ENCODE data around the gene NCK1. TPM values are rescaled to one million over a fixed set of nuclear protein-coding genes. Genes with fewer than 3 reads are reported as not detected.

NCK1 gene
- total RNA-seq, 4 donors from 2014 or later: 53.1 to 74.0 (median 61.6) TPM

DNA sequence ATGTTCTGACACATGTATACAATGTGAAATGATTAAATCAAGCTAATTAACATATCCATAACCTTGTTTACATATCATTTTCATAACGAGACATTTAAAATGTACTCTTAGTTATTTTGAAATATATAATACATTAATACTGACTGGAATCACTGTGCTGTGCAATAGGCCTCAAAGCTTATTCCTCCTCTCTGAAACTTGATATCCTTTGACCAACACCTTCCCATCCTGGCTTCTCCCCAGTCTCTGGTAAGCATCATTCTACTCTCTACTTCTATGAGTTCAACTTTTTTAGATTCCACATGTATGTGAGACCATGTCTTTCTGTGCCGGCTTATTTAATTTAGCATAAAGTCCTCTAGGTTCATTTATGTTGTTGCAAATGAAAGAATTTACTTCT, 48.7 kb downstream of the NCK1 start:
- no peak for DNase-seq (ENCODE audit: low spot score in 2 of 2)
- intact Hi-C loops (cut with DNase I; ENCODE audit: low total_unique reads): loop anchor here (10.0 kb wide), 1 partner anchor 46 kb away; the partner anchor contains the start of gene NCK1
- no peak for TF ChIP-seq POLR2A (IDR thresholded peaks at IDR 0.05)
- 90% methylated on average over 2 of the region's 2 CpGs for WGBS, 2 donors
- no peak overlapping the region for H3K4me3 ChIP-seq (ENCODE audit: low read depth, poor library complexity, severe bottlenecking)

DNA sequence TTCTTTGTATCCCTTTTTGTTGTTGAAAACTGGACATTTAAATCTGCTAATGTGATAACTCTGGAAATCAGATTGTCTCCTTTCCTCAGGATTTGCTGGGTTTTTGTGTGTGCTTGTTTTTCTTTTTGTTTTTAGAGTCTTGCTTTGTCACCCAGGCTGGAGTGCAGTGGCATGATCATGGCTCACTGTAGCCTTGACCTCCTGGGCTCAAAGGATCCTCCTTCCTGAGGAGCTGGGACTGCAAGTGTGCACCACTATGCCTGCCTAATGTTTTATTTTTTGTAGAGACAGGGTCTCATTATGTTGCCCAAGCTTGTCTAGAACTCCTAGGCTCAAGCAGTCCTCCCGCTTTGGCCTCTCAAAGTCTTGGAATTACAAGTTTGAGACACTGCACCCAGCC, 51.2 kb downstream of the NCK1 start:
- TF ChIP-seq, protein P1, sequence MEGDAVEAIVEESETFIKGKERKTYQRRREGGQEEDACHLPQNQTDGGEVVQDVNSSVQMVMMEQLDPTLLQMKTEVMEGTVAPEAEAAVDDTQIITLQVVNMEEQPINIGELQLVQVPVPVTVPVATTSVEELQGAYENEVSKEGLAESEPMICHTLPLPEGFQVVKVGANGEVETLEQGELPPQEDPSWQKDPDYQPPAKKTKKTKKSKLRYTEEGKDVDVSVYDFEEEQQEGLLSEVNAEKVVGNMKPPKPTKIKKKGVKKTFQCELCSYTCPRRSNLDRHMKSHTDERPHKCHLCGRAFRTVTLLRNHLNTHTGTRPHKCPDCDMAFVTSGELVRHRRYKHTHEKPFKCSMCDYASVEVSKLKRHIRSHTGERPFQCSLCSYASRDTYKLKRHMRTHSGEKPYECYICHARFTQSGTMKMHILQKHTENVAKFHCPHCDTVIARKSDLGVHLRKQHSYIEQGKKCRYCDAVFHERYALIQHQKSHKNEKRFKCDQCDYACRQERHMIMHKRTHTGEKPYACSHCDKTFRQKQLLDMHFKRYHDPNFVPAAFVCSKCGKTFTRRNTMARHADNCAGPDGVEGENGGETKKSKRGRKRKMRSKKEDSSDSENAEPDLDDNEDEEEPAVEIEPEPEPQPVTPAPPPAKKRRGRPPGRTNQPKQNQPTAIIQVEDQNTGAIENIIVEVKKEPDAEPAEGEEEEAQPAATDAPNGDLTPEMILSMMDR (IDR thresholded peaks at IDR 0.05): no peak
- WGBS, 2 donors: 100% methylated on average over 1 of the region's 1 CpG
- intact Hi-C loops (cut with DNase I; ENCODE audit: low total_unique reads): loop anchor here (10.0 kb wide), 1 partner anchor 48 kb away; the partner anchor contains the start of gene NCK1
- no peak overlapping the region for H3K4me3 ChIP-seq (ENCODE audit: low read depth, poor library complexity, severe bottlenecking)
- DNase-seq (ENCODE audit: low spot score in 2 of 2): no peak

DNA sequence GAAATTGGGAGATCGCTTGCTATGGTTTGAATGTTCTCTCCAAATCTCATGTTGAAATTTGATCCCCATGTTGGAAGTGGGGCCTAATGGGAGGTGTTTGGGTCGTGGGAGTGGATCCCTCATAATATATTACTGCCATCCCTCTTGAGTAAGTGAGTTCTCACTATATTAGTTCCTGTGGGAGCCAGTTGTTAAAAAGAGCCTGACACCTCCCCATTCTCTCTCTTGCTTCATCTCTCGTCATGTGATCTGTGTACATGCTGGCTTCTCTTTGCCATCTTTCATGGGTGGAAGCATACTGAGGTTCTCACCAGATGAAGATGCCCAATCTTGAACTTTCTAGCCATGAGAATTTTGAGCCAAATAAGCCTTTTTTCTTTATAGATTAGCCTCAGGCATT, 52.7 kb downstream of the NCK1 start:
- intact Hi-C loops (cut with DNase I; ENCODE audit: low total_unique reads): loop anchor here (10.0 kb wide), 1 partner anchor 50 kb away; the partner anchor contains the start of gene NCK1
- 80 to 86% methylated on average over 3 of the region's 3 CpGs for WGBS, 2 donors
- DNase-seq (ENCODE audit: low spot score in 2 of 2): no peak
- no peak overlapping the region for H3K4me3 ChIP-seq (ENCODE audit: low read depth, poor library complexity, severe bottlenecking)
- TF ChIP-seq POLR2A (IDR thresholded peaks at IDR 0.05): no peak
- TF ChIP-seq, protein P1 (IDR thresholded peaks at IDR 0.05): no peak

DNA sequence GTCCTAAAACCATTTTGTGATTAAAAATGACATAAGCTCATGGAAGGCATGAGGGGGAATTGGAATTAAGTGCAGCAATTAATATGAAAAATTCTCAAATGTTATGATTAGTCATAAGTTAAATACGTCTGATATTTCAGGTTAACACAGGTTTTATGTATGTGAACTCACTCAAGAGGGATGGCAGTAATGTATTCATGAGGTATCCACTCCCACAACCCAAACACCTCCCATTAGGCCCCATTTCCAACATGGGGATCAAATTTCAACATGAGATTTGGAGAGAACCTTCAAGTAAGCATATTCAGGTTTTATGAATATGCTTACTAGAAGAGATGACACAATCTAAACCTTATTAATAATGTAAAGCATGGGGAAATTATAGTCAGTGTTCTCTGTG, 54.2 kb downstream of the NCK1 start:
- H3K4me3 ChIP-seq (ENCODE audit: low read depth, poor library complexity, severe bottlenecking): no peak overlapping the region
- DNase-seq (ENCODE audit: low spot score in 2 of 2): no peak
- TF ChIP-seq, protein P1 (IDR thresholded peaks at IDR 0.05): no peak
- no peak for TF ChIP-seq POLR2A (IDR thresholded peaks at IDR 0.05)
- WGBS, 2 donors: 80 to 84% methylated on average over 1 of the region's 1 CpG
- intact Hi-C loops (cut with DNase I; ENCODE audit: low total_unique reads): loop anchor here (10.0 kb wide), 1 partner anchor 51 kb away; the partner anchor contains the start of gene NCK1

DNA sequence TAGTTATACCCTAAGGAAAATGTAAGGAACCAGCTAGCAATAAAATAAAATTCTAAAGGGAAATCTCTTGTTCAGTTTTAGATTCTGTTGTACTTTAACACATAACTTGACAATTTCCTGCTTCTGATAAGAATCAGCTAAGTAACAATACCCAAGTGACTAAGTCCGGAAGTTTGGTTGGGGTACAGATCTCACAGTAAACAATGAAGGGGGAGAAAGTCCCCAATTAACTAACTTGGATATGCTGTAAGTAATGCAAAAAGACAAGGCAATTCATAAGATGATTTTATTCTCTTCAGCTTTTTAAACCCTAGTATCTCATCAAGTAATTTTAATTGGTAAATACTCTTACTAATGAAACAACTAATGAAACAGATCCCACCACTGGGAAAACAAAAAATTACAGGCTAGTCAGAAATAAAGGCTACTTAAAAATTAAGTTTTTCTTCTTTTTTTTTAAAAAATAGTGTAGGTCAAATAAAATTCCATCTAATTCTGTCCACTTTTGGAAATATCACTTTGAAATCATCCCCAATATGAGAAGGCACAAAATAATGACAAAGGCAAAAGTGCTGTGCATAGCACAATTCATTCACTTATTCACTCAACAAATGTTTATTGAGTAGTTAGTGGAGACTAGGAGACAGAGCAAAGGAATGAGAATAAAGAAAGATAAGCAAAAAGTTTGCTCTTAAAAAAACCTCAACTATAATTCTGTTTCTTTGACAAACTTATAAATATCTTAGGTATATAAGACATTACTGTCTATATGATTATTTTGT, 58.0 kb downstream of the NCK1 start:
- no peak for DNase-seq (ENCODE audit: low spot score in 2 of 2)
- TF ChIP-seq, protein P1 (IDR thresholded peaks at IDR 0.05): no peak
- no peak for TF ChIP-seq POLR2A (IDR thresholded peaks at IDR 0.05)
- no peak overlapping the region for H3K4me3 ChIP-seq (ENCODE audit: low read depth, poor library complexity, severe bottlenecking)
- whole genome bisulfite sequencing, 2 donors: 55 to 61% methylated on average over 1 of the region's 1 CpG
- intact Hi-C loops (cut with DNase I; ENCODE audit: low total_unique reads): loop anchor here (10.0 kb wide), 1 partner anchor 55 kb away; the partner anchor contains the start of gene NCK1

DNA sequence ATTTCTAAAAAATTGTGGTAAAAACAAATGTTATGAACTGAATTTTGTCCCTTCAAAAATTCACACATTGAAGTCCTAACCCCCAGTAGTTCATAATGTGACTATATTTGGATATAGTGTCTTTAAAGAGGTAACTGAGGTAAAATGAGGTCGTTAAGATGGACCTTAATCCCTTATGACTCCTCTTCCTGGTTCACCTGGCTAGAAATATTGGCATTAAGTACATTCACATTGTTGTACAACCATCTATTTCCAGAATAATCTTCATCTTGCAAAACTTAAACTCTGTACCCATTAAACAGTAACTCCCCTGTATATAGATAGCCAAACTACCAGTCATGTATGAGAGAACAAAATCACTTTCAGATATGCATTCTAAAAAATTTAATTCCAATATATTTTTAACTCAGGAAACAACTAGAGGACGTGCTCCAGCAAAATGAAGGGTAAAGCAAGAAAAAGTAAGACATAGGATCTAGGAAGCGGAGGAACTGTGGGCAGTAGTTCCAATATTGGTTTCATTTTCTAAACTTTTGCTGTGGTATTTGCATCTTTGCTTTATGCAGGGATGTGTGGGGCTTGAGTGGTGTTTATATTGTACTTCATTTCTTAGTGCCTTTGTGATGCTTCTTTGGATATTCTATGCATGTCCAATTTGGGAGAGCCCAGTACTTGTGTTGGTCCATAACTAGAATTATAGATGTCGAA, 59.0 kb downstream of the NCK1 start:
- H3K4me3 ChIP-seq (ENCODE audit: low read depth, poor library complexity, severe bottlenecking): no peak overlapping the region
- no peak for DNase-seq (ENCODE audit: low spot score in 2 of 2)
- TF ChIP-seq POLR2A (IDR thresholded peaks at IDR 0.05): no peak
- TF ChIP-seq, protein P1 (IDR thresholded peaks at IDR 0.05): no peak
- 93% methylated on average over 4 of the region's 4 CpGs for WGBS, 2 donors
- intact Hi-C loops (cut with DNase I; ENCODE audit: low total_unique reads): no loop called here

Data from lower leg skin (tissue), 4 donors.